GM21619 (cell line): ENCODE data around the gene SCRT2.
"Not testable (repeated sequence)": the region's sequence is repeated elsewhere in the genome, so short reads cannot be mapped to it uniquely, and the experiment has no call there.

Source experiments
- ATAC-seq: cut with Tn5 transposase; IDR thresholded peaks from one replicate; pipeline ENCODE4 v1.9.1; 2021; ENCODE audit not compliant: unreplicated experiment

Gene SCRT2

DNA sequence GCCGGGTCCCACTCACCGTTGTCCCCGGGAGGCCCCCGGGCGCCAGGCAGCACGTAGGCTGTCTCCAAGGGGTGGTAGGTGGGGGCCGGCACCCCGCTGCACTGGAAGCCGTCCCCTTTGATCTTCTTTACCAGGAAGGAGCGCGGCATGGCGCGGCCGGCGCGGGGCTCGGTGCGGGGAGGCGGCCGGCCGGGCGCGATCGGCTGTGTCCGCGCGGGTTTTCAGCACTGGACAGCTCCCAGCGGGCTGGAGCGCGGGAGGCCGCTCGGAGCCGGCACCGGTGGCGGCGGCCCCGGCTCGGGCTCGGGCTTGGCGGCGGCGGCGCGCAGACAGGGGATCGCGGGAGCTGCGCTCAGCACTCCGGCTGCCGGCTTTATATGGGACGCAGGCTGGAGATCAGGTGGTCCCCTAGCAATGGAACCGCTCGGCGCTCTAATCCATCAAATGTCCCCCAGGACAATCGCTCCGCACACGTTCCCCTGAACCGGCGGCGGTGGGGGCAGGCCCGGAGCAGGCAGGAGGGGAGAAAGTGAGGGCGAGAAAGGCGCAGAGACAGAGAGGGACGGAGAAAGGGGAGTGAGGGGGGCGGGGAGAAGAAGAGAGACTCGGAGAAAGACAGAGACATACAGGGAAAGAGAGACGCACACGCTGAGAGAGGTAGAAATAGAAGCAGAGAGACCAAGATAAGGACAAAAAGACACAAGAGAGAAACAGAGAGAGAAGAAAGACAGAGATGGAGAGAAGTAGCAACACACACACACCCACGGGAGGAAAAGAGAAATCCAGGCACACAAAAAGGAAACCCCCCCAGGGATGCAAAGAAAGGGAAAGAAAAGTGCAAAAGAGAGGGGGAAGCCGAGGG is at the start of gene SCRT2:
TSS of gene SCRT2 (minus strand) at position 350 of the 862 bp plus-strand sequence. CDS start at position 149, 201 bp downstream.
- ATAC-seq = no peak

GRCh38 chr20:724797-725196 is 49.2 kb upstream of the SCRT2 start:
- ATAC-seq = not testable (repeated sequence)

DNA sequence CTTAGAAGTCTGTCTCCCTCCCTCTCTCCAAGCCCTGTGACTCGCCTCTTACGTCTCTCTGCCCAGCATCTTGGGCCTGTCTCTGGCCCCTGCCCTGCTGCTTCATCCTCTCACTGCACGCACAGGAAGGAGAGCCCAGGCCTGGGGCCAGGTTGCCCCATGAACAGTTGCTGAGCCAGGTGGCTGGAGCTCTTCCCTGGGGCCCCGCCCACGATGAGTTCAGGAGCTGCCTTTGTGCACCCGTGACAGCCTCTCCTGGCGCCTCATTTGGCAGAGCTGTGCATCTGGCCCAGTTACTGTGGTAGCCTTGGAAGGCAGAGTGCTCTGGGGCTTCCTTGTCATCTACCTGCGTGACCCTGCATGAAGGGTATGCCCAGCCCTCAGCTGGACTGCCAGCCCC is 48.2 kb upstream of the SCRT2 start:
- no peak for ATAC-seq

- no peak for ATAC-seq
Measured at GRCh38 chr20:722822-723644, 47.4 kb upstream of the SCRT2 start.

GRCh38 chr20:721876-722275 is 46.3 kb upstream of the SCRT2 start:
- no peak for ATAC-seq

DNA sequence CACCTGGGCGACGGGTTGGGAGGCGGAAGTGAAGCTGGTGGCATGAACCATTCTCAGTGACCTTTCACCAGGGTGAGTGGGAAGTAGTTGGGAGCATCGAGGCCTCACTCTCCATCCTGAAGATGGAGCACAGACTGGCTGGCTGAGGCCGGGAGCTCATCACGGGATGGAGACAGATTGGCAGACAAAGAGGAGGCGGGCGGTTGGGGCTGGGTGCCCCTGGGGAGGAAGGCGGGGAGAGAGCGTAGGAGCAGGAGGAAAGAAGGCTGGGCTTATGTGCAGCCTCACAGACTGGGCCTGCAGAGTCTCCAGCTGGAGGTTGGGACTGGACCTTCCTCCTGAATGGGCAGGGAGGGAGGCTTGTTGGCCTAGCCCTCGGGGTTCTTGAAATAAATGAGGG is 44.2 kb upstream of the SCRT2 start:
- ATAC-seq = no peak

DNA sequence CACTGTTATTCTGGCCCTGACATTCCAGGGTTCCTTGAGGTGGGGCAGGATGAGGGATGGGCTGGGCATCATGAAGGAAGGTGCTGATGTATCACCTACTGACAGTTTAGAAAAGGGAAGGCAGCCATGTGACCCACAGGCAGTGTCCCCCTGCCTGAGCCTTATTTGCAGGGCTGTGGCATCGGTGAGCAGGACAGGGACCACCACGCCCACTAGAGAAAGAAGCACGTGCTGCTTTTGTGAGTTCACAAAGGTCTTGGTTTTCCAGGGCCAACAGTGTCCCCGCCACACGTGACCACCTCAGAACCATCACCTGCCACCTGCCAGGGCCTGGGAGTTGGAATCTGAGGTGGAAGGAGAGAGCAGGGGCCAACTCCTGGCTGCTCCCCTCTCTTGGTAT is 43.5 kb upstream of the SCRT2 start:
- no peak for ATAC-seq

DNA sequence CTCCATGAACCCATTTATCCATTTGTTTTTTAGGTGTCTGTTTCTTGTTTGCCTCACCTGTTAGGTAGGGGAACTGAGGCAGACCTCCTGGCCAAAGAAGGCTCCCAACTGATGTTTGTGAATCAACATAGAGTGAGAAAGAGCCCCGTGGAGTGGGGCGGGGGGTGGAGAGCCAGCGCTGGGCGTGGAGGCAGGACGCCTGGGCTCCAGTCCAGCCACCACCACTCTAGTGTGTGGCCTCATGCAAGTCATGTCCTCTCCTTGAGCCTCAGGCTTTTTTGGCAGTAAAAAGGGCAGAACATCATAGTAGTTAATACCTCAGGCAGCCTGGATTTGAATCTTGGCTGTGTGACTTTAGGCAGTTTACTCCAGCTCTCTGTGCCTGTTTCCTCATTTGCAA is 42.2 kb upstream of the SCRT2 start:
- ATAC-seq = no peak

- no peak for ATAC-seq
Measured at GRCh38 chr20:717271-717670, 41.7 kb upstream of the SCRT2 start.

- ATAC-seq = no peak
Measured at GRCh38 chr20:714453-714852, 38.9 kb upstream of the SCRT2 start.

DNA sequence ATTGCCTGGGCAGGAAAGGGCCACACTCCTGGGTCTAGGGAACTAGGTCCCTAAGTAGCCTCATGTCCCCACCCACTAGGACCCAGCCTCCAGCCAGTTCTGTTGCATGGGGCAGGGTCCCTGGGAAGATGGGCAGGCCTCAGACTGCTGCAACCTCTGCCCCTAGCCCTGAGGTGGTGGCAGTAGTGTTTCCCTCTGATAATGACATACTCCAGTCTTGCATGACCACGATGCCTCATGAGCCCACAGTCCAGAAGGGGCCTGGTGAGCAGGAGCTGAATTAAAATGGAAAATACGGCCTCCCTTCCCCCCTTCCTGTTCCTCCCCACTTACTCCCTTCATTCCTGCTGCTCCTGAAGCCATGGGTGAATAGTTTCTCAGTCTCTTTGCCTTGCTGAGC is 36.0 kb upstream of the SCRT2 start:
- no peak for ATAC-seq

DNA sequence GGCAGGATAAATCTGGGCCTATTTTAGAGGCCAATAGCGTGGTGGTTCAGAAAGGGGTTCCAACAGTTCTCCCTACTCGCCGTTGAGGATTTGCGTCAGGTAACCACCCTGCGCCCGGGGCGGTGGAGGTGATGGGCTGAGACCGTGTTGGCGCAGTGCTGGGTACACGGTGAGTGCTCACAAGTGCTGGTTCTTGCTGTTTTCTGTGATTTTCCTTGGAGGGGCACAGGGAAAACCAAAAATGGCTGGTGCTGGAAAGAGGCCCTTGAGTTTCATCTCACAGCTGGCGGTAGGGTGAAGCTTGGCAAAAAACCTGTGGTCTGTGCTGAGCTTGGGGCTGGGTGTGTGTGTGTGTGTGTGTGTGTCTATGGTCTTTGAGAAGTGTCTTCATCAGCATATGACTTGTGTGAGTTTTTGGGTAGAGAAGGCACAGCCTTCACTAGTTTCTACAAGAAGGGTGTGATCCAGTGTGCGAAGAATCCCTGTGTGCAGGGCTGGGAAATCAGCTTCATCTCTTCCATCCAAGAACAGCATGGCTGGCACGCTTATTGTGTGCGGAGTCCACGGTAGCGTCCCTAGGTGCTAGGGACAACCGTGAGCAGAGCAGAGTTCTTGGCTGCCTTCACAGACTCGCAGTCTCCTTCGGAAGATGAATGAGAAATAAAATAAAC is 35.3 kb upstream of the SCRT2 start:
- no peak for ATAC-seq

GRCh38 chr20:709991-710779 is 34.6 kb upstream of the SCRT2 start:
- no peak for ATAC-seq

GRCh38 chr20:709423-709822 is 33.8 kb upstream of the SCRT2 start:
- no peak for ATAC-seq

- no peak for ATAC-seq
Measured at GRCh38 chr20:708956-709355, 33.4 kb upstream of the SCRT2 start.

- ATAC-seq = no peak
Measured at GRCh38 chr20:707451-708110, 32.0 kb upstream of the SCRT2 start.

GRCh38 chr20:706366-706885 is 30.8 kb upstream of the SCRT2 start:
- ATAC-seq = no peak

GRCh38 chr20:704726-705125 is 29.1 kb upstream of the SCRT2 start:
- ATAC-seq = no peak

DNA sequence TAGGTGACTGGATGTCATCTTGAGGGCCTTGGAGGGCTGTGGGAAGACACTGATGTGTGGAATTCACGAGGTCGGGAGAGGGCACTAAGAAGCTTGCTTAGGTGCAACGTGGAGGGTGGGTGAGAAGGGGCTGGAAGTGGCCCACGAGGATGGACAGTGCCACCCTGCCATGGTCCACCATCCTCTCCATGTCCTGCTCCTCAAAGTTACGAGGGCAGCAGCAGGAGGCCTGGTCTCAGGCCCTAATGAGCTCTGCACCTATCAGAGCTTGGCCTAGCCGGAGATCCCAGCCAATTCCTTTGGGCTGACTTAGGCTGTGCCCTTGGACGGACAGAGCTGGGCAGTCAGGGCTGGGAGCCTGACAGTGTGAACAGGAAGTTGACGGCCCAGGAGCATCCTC is 27.8 kb upstream of the SCRT2 start:
- no peak for ATAC-seq

GRCh38 chr20:703006-703405 is 27.4 kb upstream of the SCRT2 start:
- ATAC-seq = no peak
